DND-41 (cell line): ENCODE results near the gene HSD17B14.

Experiments used
- ATAC-seq: fragments of 200-7000 bp; cut with Tn5 transposase; 3 replicates; pipeline ENCODE4 v1.9.1; 2021; ENCODE audit warnings: low read depth; ENCODE audit not compliant: insufficient read depth
- DNase-seq: peaks from one replicate; pipeline ENCODE4 v3.0.0-alpha.2; 2020
- H2AFZ ChIP-seq: 2 replicates; pipeline ENCODE4 v1.6.0; 2012; ENCODE audit warnings: low read depth, low read length
- H3K27ac ChIP-seq: 2 replicates; pipeline ENCODE4 v1.5.1; 2012; ENCODE audit warnings: low read length, inconsistent platforms
- H3K27me3 ChIP-seq: fragments of 200-600 bp; sonication (generic); 2 replicates; pipeline ENCODE4 v1.6.0; 2012; ENCODE audit warnings: low read length, mild to moderate bottlenecking, inconsistent platforms; ENCODE audit not compliant: insufficient read depth, poor library complexity
- H3K36me3 ChIP-seq: 2 replicates; pipeline ENCODE4 v1.5.1; 2012; ENCODE audit warnings: low read length, inconsistent platforms; ENCODE audit not compliant: insufficient read depth
- H3K4me1 ChIP-seq: 2 replicates; pipeline ENCODE4 v1.5.1; 2012; ENCODE audit warnings: mild to moderate bottlenecking, low read length; ENCODE audit not compliant: insufficient read depth
- H3K4me2 ChIP-seq: 2 replicates; pipeline ENCODE4 v1.6.0; 2012; ENCODE audit warnings: mild to moderate bottlenecking, moderate library complexity, low read length, inconsistent platforms; ENCODE audit not compliant: insufficient read depth
- H3K4me3 ChIP-seq, 2 experiments: fragments of 200-600 bp in 1 of 2; shearing (Covaris generic) in 1 of 2; 2 replicates each; pipeline ENCODE4 v1.5.1; 2012 to 2016; ENCODE audit warnings: inconsistent platforms in 2 of 2, low read length in 2 of 2, mild to moderate bottlenecking in 2 of 2, low read depth in 1 of 2, moderate library complexity in 1 of 2
- H3K79me2 ChIP-seq: 2 replicates; pipeline ENCODE4 v1.6.0; 2012; ENCODE audit warnings: low read length, inconsistent platforms; ENCODE audit not compliant: insufficient read depth
- H3K9ac ChIP-seq: 2 replicates; pipeline ENCODE4 v1.6.0; 2012; ENCODE audit warnings: low read depth, mild to moderate bottlenecking, inconsistent platforms, low read length, moderate library complexity
- H3K9me3 ChIP-seq: 2 replicates; pipeline ENCODE4 v1.5.1; 2012; ENCODE audit warnings: low read length, moderate library complexity, mild to moderate bottlenecking, inconsistent platforms; ENCODE audit not compliant: insufficient read depth, severe bottlenecking
- H4K20me1 ChIP-seq: 2 replicates; pipeline ENCODE4 v1.6.0; 2012; ENCODE audit warnings: low read length; ENCODE audit not compliant: insufficient read depth
- EZH2 ChIP-seq: IDR thresholded peaks from 3 replicates; pipeline ENCODE4 v1.6.1; 2012; ENCODE audit warnings: borderline replicate concordance, low read depth, mild to moderate bottlenecking, moderate library complexity, low read length, inconsistent platforms; ENCODE audit not compliant: severe bottlenecking
- TF ChIP-seq, protein P1 (sequence below): IDR thresholded peaks from 2 replicates; pipeline ENCODE4 v1.5.1; 2012; ENCODE audit warnings: borderline replicate concordance, low read length, moderate library complexity, mild to moderate bottlenecking; ENCODE audit not compliant: poor library complexity, severe bottlenecking; ENCODE audit errors: extremely low read depth

The HSD17B14 gene

GRCh38 chr19:48806518-48806817 lies 29.8 kb downstream of the HSD17B14 start:
- no peak overlapping the region for H3K4me3 ChIP-seq
- DNase-seq: no peak

GRCh38 chr19:48805452-48805851 lies 30.8 kb downstream of the HSD17B14 start:
- Histone ChIP-seq H3K36me3 (peaks cover 16% of the 10 kb centered on the region), H3K27ac (no peak overlapping the region), H2AFZ (no peak overlapping the region), H4K20me1 (peaks cover 15% of the 10 kb centered on the region), H3K27me3 (no peaks in the 10 kb centered on the region), H3K4me3 (no peak overlapping the region), H3K9ac (no peak overlapping the region), H3K79me2 (peaks cover 32% of the 10 kb centered on the region), H3K4me2 (no peak overlapping the region), H3K9me3 (no peaks in the 10 kb centered on the region), H3K4me1 (peaks cover 18% of the 10 kb centered on the region)
- no peak for TF ChIP-seq EZH2
- TF ChIP-seq, protein P1, sequence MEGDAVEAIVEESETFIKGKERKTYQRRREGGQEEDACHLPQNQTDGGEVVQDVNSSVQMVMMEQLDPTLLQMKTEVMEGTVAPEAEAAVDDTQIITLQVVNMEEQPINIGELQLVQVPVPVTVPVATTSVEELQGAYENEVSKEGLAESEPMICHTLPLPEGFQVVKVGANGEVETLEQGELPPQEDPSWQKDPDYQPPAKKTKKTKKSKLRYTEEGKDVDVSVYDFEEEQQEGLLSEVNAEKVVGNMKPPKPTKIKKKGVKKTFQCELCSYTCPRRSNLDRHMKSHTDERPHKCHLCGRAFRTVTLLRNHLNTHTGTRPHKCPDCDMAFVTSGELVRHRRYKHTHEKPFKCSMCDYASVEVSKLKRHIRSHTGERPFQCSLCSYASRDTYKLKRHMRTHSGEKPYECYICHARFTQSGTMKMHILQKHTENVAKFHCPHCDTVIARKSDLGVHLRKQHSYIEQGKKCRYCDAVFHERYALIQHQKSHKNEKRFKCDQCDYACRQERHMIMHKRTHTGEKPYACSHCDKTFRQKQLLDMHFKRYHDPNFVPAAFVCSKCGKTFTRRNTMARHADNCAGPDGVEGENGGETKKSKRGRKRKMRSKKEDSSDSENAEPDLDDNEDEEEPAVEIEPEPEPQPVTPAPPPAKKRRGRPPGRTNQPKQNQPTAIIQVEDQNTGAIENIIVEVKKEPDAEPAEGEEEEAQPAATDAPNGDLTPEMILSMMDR: no peak
- ATAC-seq (no peak), DNase-seq (no peak)

More at GRCh38 chr19:48806518-48806817, 29.8 kb downstream of the HSD17B14 start:
- Histone ChIP-seq H3K9me3 (no peaks in the 10 kb centered on the region), H2AFZ (no peak overlapping the region), H3K27ac (no peak overlapping the region), H3K4me2 (no peak overlapping the region), H3K79me2 (peaks cover 38% of the 10 kb centered on the region), H3K27me3 (no peaks in the 10 kb centered on the region), H4K20me1 (peaks cover 15% of the 10 kb centered on the region), H3K4me1 (peaks cover 24% of the 10 kb centered on the region), H3K36me3 (peaks cover 16% of the 10 kb centered on the region), H3K9ac (no peak overlapping the region)
- TF ChIP-seq EZH2: no peak
- TF ChIP-seq, protein P1: no peak
- no peak for ATAC-seq

DNA sequence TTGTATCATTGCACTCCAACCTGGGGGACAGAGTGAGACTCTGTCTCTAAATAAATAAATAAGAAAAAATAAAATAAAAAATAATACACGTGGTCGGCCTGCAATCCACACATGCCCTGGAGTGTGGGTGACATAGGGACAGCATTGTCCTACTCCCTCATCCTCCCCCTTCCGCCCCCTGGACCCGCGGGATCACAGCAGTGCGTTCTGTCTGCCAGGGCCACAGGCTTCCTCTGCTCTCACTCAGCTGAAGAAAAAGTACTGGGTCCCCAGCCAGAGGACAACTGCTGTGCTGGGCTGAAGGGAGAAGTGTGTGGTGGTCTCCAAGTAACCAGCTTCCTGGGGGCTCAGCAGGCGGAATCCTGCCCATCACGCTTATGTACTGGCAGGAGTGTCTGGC lies 31.8 kb downstream of the HSD17B14 start:
- Histone ChIP-seq H3K4me1 (peaks cover 15% of the 10 kb centered on the region), H3K36me3 (peaks cover 22% of the 10 kb centered on the region), H3K4me3 (no peak overlapping the region), H4K20me1 (peaks cover 15% of the 10 kb centered on the region), H2AFZ (no peak overlapping the region), H3K27ac (no peak overlapping the region), H3K27me3 (no peaks in the 10 kb centered on the region), H3K9me3 (no peaks in the 10 kb centered on the region), H3K9ac (no peak overlapping the region), H3K4me2 (no peak overlapping the region), H3K79me2 (peaks cover 23% of the 10 kb centered on the region)
- ATAC-seq: no peak
- no peak for TF ChIP-seq EZH2
- TF ChIP-seq, protein P1: no peak
- DNase-seq: no peak

DNA sequence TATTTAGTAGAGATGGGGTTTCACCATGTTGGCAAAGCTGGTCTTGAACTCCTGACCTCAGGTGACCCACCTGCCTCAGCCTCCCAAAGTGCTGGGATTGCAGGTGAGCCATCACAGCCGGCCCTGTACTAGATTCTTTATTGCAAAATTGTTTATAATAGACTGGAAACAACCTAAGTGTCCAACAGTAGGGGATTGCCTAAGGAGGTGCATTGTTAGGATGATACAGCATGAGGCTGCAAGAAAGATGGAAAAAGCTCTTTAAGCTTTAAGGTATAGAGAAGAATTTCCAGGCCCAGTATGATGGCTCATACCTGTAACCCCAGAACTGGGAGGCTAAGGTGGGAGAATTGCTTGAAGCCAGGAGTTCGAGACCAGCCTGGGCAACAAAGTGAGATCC lies 33.7 kb downstream of the HSD17B14 start:
- H4K20me1 ChIP-seq: peaks cover 7% of the 10 kb centered on the region
- no peaks in the 10 kb centered on the region for H3K9me3 ChIP-seq
- H3K4me2 ChIP-seq: no peak overlapping the region
- no peak for DNase-seq
- no peak overlapping the region for H3K4me3 ChIP-seq
- peaks cover 5% of the 10 kb centered on the region; the same call in 1 of the 2 replicates for H3K79me2 ChIP-seq
- H3K4me1 ChIP-seq: peaks cover 15% of the 10 kb centered on the region
- no peak overlapping the region for H3K9ac ChIP-seq
- TF ChIP-seq, protein P1: no peak
- no peak for TF ChIP-seq EZH2
- peaks cover 19% of the 10 kb centered on the region; the same call in 1 of the 2 replicates for H3K36me3 ChIP-seq
- H3K27me3 ChIP-seq: no peaks in the 10 kb centered on the region
- no peak overlapping the region for H3K27ac ChIP-seq
- no peak overlapping the region for H2AFZ ChIP-seq
- no peak for ATAC-seq
